Measurements from ENCODE around the gene VPS35L.

Gene VPS35L

GRCh38 chr16:19517424-19518089, 37.9 kb upstream of the VPS35L start:
- Histone ChIP-seq H3K27ac (ENCODE audit: low read depth, low read length) (no peak overlapping the region), H4K20me1 (ENCODE audit: control insufficient read depth, insufficient read depth, low read depth, low read length) (no peaks in the 10 kb centered on the region; the same call in 1 of the 2 replicates), H3K79me2 (ENCODE audit: control insufficient read depth, low read length) (peaks cover 72% of the 10 kb centered on the region), H3K27me3 (ENCODE audit: control insufficient read depth, low read length) (no peaks in the 10 kb centered on the region), H3K4me2 (ENCODE audit: low read length) (no peak overlapping the region), H3F3A (ENCODE audit: control insufficient read depth, insufficient read depth) (peaks cover 3% of the 10 kb centered on the region), H3K4me3 (ENCODE audit: low read length) (no peak overlapping the region), H3K4me1 (ENCODE audit: control insufficient read depth, low read length) (peaks cover 33% of the 10 kb centered on the region), H3K9me3 (ENCODE audit: control insufficient read depth, insufficient read depth, low read length) (no peaks in the 10 kb centered on the region), H3K36me3 (ENCODE audit: control insufficient read depth, low read length) (peaks cover 72% of the 10 kb centered on the region), H3K9me2 (replicated peaks; ENCODE audit: control insufficient read depth, low read length) (no peaks in the 10 kb centered on the region)
- no peak for TF ChIP-seq EZH2phosphoT487 (IDR thresholded peaks at IDR 0.05; ENCODE audit: borderline replicate concordance, low read length)
- TF ChIP-seq, protein P1, sequence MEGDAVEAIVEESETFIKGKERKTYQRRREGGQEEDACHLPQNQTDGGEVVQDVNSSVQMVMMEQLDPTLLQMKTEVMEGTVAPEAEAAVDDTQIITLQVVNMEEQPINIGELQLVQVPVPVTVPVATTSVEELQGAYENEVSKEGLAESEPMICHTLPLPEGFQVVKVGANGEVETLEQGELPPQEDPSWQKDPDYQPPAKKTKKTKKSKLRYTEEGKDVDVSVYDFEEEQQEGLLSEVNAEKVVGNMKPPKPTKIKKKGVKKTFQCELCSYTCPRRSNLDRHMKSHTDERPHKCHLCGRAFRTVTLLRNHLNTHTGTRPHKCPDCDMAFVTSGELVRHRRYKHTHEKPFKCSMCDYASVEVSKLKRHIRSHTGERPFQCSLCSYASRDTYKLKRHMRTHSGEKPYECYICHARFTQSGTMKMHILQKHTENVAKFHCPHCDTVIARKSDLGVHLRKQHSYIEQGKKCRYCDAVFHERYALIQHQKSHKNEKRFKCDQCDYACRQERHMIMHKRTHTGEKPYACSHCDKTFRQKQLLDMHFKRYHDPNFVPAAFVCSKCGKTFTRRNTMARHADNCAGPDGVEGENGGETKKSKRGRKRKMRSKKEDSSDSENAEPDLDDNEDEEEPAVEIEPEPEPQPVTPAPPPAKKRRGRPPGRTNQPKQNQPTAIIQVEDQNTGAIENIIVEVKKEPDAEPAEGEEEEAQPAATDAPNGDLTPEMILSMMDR (IDR thresholded peaks at IDR 0.05; ENCODE audit: low read depth, low read length, poor library complexity, severe bottlenecking): no peak

- Histone ChIP-seq H3K4me1 (ENCODE audit: control insufficient read depth, low read length) (peaks cover 41% of the 10 kb centered on the region), H3K9me2 (replicated peaks; ENCODE audit: control insufficient read depth, low read length) (no peaks in the 10 kb centered on the region)
Observed at GRCh38 chr16:19518388-19518787, 37.1 kb upstream of the VPS35L start.

GRCh38 chr16:19520861-19521331, 34.6 kb upstream of the VPS35L start:
- H3K4me2 ChIP-seq (ENCODE audit: low read length): peak overlapping the region; percentile 94
- H3K36me3 ChIP-seq (ENCODE audit: control insufficient read depth, low read length): peaks cover 44% of the 10 kb centered on the region
- no peaks in the 10 kb centered on the region for H3K27me3 ChIP-seq (ENCODE audit: control insufficient read depth, low read length)
- peaks cover 7% of the 10 kb centered on the region for H3F3A ChIP-seq (ENCODE audit: control insufficient read depth, insufficient read depth)
- H4K20me1 ChIP-seq (ENCODE audit: control insufficient read depth, insufficient read depth, low read depth, low read length): no peaks in the 10 kb centered on the region; the same call in 1 of the 2 replicates
- peak overlapping the region; percentile 42 for H3K27ac ChIP-seq (ENCODE audit: low read depth, low read length)
- no peaks in the 10 kb centered on the region for H3K9me2 ChIP-seq (replicated peaks; ENCODE audit: control insufficient read depth, low read length)
- peak overlapping the region; percentile 97 for H3K4me3 ChIP-seq (ENCODE audit: low read length)
- H3K4me1 ChIP-seq (ENCODE audit: control insufficient read depth, low read length): peaks cover 50% of the 10 kb centered on the region
- TF ChIP-seq, protein P1 (IDR thresholded peaks at IDR 0.05; ENCODE audit: low read depth, low read length, poor library complexity, severe bottlenecking): no peak
- no peak for TF ChIP-seq EZH2phosphoT487 (IDR thresholded peaks at IDR 0.05; ENCODE audit: borderline replicate concordance, low read length)
- H3K9me3 ChIP-seq (ENCODE audit: control insufficient read depth, insufficient read depth, low read length): no peaks in the 10 kb centered on the region
- H3K79me2 ChIP-seq (ENCODE audit: control insufficient read depth, low read length): peaks cover 73% of the 10 kb centered on the region

More at GRCh38 chr16:19518388-19518787, 37.1 kb upstream of the VPS35L start:
- Histone ChIP-seq H3K4me2 (ENCODE audit: low read length) (no peak overlapping the region), H3K4me3 (ENCODE audit: low read length) (no peak overlapping the region), H3K27ac (ENCODE audit: low read depth, low read length) (no peak overlapping the region), H3F3A (ENCODE audit: control insufficient read depth, insufficient read depth) (peaks cover 7% of the 10 kb centered on the region), H3K27me3 (ENCODE audit: control insufficient read depth, low read length) (no peaks in the 10 kb centered on the region), H3K79me2 (ENCODE audit: control insufficient read depth, low read length) (peaks cover 69% of the 10 kb centered on the region), H4K20me1 (ENCODE audit: control insufficient read depth, insufficient read depth, low read depth, low read length) (no peaks in the 10 kb centered on the region; the same call in 1 of the 2 replicates), H3K36me3 (ENCODE audit: control insufficient read depth, low read length) (peaks cover 64% of the 10 kb centered on the region), H3K9me3 (ENCODE audit: control insufficient read depth, insufficient read depth, low read length) (no peaks in the 10 kb centered on the region)
- TF ChIP-seq, protein P1 (IDR thresholded peaks at IDR 0.05; ENCODE audit: low read depth, low read length, poor library complexity, severe bottlenecking): no peak
- TF ChIP-seq EZH2phosphoT487 (IDR thresholded peaks at IDR 0.05; ENCODE audit: borderline replicate concordance, low read length): no peak

All from DOHH2 (cell line).